GM21360 (cell line): ENCODE measurements around the gene RPUSD3.

Source experiments
- ATAC-seq: cut with Tn5 transposase; IDR thresholded peaks from one replicate; pipeline ENCODE4 v1.9.1; 2021; ENCODE audit warnings: mild to moderate bottlenecking, moderate library complexity; ENCODE audit not compliant: unreplicated experiment

Gene RPUSD3

GRCh38 chr3:9834520-9835380, 9.1 kb downstream of the RPUSD3 start:
- ATAC-seq: no peak

- ATAC-seq: no peak
These were observed 10.7 kb downstream of the RPUSD3 start for GRCh38 chr3:9833078-9833477.

- ATAC-seq: no peak
These were observed 12.6 kb downstream of the RPUSD3 start for GRCh38 chr3:9831253-9831652.

GRCh38 chr3:9828801-9829755, 14.7 kb downstream of the RPUSD3 start:
- no peak for ATAC-seq

GRCh38 chr3:9826815-9827573, 16.8 kb downstream of the RPUSD3 start:
- ATAC-seq: no peak

- ATAC-seq: no peak
These were observed 18.3 kb downstream of the RPUSD3 start for GRCh38 chr3:9825451-9826040.

GRCh38 chr3:9820946-9821345, 22.9 kb downstream of the RPUSD3 start:
- no peak for ATAC-seq

GRCh38 chr3:9820543-9820942, 23.3 kb downstream of the RPUSD3 start:
- ATAC-seq: no peak

- ATAC-seq: no peak
These were observed 25.0 kb downstream of the RPUSD3 start for GRCh38 chr3:9818666-9819335.

GRCh38 chr3:9817436-9817835, 26.4 kb downstream of the RPUSD3 start:
- ATAC-seq: no peak

- no peak for ATAC-seq
These were observed 27.8 kb downstream of the RPUSD3 start for GRCh38 chr3:9815986-9816385.

- ATAC-seq: no peak
These were observed 30.8 kb downstream of the RPUSD3 start for GRCh38 chr3:9812870-9813483.

GRCh38 chr3:9810846-9811245, 33.0 kb downstream of the RPUSD3 start:
- no peak for ATAC-seq

- ATAC-seq: no peak
These were observed 33.4 kb downstream of the RPUSD3 start for GRCh38 chr3:9810433-9810770.

- ATAC-seq: peak; percentile 41
These were observed 34.0 kb downstream of the RPUSD3 start, which contains the start of gene TTLL3 for GRCh38 chr3:9809615-9810432. TSS of gene TTLL3 (plus strand) at chr3:9810262. CDS start at chr3:9810662, 400 bp downstream.

- ATAC-seq: peak; percentile 11
These were observed 34.6 kb downstream of the RPUSD3 start for GRCh38 chr3:9809239-9809614.

- ATAC-seq: no peak
These were observed 35.3 kb downstream of the RPUSD3 start for GRCh38 chr3:9808345-9809037.

- no peak for ATAC-seq
These were observed 35.8 kb downstream of the RPUSD3 start for GRCh38 chr3:9807981-9808344.
